SK-N-SH treated with all-trans-retinoic acid at 6 μM for 48 hours (cell line): Measurements from ENCODE around the gene INPP5E.

ENCODE experiments used
- ESRRG ChIP-seq: fragments of 250-450 bp; sonication (Bioruptor Pico); IDR thresholded peaks from 2 replicates; pipeline ENCODE4 v1.6.1; 2021; ENCODE audit warnings: mild to moderate bottlenecking
- ISL1 ChIP-seq: fragments of 250-450 bp; sonication (Bioruptor Pico); IDR thresholded peaks from 2 replicates; pipeline ENCODE4 v2.1.2; 2022; ENCODE audit warnings: mild to moderate bottlenecking, moderate library complexity
- OSR1 ChIP-seq: fragments of 250-450 bp; sonication (Bioruptor Pico); IDR thresholded peaks from 2 replicates; pipeline ENCODE4 v1.8.0; 2022; ENCODE audit warnings: moderate library complexity, mild to moderate bottlenecking, inconsistent platforms
- PPARA ChIP-seq: fragments of 250-450 bp; sonication (Bioruptor Pico); IDR thresholded peaks from 2 replicates; pipeline ENCODE4 v1.5.0; 2020; ENCODE audit warnings: mild to moderate bottlenecking, borderline replicate concordance
- RARB ChIP-seq: fragments of 250-450 bp; sonication (Bioruptor Pico); IDR thresholded peaks from 2 replicates; pipeline ENCODE4 v1.8.0; 2021; ENCODE audit warnings: mild to moderate bottlenecking, moderate library complexity
- SNAI2 ChIP-seq: fragments of 250-450 bp; sonication (Bioruptor Pico); IDR thresholded peaks from 2 replicates; pipeline ENCODE4 v1.5.0; 2020; ENCODE audit warnings: mild to moderate bottlenecking, moderate library complexity
- ZFP3 ChIP-seq: fragments of 250-450 bp; sonication (Bioruptor Pico); IDR thresholded peaks from 2 replicates; pipeline ENCODE4 v1.5.0; 2020; ENCODE audit warnings: mild to moderate bottlenecking, moderate library complexity
- ZFP30 ChIP-seq: fragments of 450-650 bp; formaldehyde crosslinking; IDR thresholded peaks from 2 replicates; pipeline ENCODE4 v1.5.0; 2022; ENCODE audit warnings: mild to moderate bottlenecking, moderate library complexity
- ZNF565 ChIP-seq: fragments of 450-650 bp; formaldehyde crosslinking; conservative IDR thresholded peaks from 2 replicates; pipeline ENCODE4 v1.5.0; 2020; ENCODE audit warnings: low read depth, mild to moderate bottlenecking, moderate library complexity
- TF ChIP-seq, protein P1 (sequence below): fragments of 250-450 bp; sonication (Bioruptor Pico); IDR thresholded peaks from 2 replicates; pipeline ENCODE4 v1.8.0; 2020; ENCODE audit warnings: mild to moderate bottlenecking, moderate library complexity, borderline replicate concordance
- TF ChIP-seq, protein P2 (sequence below): fragments of 250-450 bp; sonication (Bioruptor Pico); IDR thresholded peaks from 2 replicates; pipeline ENCODE4 v1.5.1; 2020; ENCODE audit warnings: low read depth, mild to moderate bottlenecking, moderate library complexity
- TF ChIP-seq, protein P3 (sequence below): fragments of 250-450 bp; sonication (Bioruptor Pico); IDR thresholded peaks from 2 replicates; pipeline ENCODE4 v1.5.0; 2020; ENCODE audit warnings: mild to moderate bottlenecking, moderate library complexity
- TF ChIP-seq, protein P4 (sequence below): fragments of 250-450 bp; sonication (Bioruptor Pico); IDR thresholded peaks from 2 replicates; pipeline ENCODE4 v1.5.1; 2021; ENCODE audit warnings: mild to moderate bottlenecking, moderate library complexity

DNA sequence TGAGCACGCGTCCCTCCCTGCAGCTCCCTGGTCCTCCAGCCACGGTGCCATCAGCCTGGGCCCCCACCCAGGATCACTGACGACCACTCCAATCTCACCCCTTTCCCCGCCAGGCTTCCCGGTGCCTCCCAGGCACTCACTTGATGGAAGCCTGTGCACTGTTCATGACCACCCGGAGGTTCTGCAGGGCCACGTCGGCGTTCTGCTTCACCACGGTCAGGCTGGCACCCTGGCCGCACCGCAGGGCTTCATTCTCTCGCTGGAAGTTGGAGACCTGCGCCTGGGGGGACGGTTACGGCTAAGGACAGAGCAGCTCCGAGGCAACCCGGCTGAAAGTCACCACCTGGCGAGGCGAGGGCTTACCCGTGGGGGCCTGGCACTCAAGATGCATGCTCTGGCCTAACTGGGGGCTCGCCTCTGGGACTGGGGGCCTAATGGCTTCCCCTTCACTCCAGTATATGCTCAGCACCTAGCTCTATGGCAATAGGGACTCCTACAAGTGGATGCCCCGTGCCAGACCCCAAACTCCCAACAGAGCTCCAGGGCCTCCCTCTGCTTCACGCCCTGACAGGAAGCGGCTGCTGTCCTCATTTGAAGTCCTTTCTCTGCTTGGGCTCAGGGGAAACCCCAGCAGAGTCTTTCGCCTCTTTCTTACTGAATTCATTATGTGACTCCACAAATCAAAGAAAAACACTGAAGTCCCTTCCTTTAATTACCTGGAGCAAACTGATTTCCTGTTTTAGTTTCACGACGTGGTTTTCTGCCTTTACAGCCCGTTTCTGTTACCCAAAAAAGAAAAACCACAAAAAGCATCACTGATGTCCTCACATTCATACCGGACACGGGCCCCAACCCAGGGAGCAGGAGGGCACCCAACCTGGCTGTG is 35.5 kb downstream of the INPP5E start:
- TF ChIP-seq OSR1 (no peak), ESRRG (CRISPR knock-in tag) (no peak), ZFP3 (CRISPR knock-in tag) (no peak), SNAI2 (CRISPR knock-in tag) (no peak), RARB (no peak), ZFP30 (CRISPR knock-in tag) (no peak), ISL1 (CRISPR knock-in tag) (no peak), ZNF565 (CRISPR knock-in tag) (no peak), PPARA (no peak)
- TF ChIP-seq, protein P1, sequence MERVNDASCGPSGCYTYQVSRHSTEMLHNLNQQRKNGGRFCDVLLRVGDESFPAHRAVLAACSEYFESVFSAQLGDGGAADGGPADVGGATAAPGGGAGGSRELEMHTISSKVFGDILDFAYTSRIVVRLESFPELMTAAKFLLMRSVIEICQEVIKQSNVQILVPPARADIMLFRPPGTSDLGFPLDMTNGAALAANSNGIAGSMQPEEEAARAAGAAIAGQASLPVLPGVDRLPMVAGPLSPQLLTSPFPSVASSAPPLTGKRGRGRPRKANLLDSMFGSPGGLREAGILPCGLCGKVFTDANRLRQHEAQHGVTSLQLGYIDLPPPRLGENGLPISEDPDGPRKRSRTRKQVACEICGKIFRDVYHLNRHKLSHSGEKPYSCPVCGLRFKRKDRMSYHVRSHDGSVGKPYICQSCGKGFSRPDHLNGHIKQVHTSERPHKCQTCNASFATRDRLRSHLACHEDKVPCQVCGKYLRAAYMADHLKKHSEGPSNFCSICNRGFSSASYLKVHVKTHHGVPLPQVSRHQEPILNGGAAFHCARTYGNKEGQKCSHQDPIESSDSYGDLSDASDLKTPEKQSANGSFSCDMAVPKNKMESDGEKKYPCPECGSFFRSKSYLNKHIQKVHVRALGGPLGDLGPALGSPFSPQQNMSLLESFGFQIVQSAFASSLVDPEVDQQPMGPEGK (CRISPR knock-in tag), result no peak
- TF ChIP-seq, protein P2, sequence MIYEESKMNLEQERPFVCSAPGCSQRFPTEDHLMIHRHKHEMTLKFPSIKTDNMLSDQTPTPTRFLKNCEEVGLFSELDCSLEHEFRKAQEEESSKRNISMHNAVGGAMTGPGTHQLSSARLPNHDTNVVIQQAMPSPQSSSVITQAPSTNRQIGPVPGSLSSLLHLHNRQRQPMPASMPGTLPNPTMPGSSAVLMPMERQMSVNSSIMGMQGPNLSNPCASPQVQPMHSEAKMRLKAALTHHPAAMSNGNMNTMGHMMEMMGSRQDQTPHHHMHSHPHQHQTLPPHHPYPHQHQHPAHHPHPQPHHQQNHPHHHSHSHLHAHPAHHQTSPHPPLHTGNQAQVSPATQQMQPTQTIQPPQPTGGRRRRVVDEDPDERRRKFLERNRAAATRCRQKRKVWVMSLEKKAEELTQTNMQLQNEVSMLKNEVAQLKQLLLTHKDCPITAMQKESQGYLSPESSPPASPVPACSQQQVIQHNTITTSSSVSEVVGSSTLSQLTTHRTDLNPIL, result no peak
- TF ChIP-seq, protein P3, sequence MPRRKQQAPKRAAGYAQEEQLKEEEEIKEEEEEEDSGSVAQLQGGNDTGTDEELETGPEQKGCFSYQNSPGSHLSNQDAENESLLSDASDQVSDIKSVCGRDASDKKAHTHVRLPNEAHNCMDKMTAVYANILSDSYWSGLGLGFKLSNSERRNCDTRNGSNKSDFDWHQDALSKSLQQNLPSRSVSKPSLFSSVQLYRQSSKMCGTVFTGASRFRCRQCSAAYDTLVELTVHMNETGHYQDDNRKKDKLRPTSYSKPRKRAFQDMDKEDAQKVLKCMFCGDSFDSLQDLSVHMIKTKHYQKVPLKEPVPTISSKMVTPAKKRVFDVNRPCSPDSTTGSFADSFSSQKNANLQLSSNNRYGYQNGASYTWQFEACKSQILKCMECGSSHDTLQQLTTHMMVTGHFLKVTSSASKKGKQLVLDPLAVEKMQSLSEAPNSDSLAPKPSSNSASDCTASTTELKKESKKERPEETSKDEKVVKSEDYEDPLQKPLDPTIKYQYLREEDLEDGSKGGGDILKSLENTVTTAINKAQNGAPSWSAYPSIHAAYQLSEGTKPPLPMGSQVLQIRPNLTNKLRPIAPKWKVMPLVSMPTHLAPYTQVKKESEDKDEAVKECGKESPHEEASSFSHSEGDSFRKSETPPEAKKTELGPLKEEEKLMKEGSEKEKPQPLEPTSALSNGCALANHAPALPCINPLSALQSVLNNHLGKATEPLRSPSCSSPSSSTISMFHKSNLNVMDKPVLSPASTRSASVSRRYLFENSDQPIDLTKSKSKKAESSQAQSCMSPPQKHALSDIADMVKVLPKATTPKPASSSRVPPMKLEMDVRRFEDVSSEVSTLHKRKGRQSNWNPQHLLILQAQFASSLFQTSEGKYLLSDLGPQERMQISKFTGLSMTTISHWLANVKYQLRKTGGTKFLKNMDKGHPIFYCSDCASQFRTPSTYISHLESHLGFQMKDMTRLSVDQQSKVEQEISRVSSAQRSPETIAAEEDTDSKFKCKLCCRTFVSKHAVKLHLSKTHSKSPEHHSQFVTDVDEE, result no peak
- TF ChIP-seq, protein P4, sequence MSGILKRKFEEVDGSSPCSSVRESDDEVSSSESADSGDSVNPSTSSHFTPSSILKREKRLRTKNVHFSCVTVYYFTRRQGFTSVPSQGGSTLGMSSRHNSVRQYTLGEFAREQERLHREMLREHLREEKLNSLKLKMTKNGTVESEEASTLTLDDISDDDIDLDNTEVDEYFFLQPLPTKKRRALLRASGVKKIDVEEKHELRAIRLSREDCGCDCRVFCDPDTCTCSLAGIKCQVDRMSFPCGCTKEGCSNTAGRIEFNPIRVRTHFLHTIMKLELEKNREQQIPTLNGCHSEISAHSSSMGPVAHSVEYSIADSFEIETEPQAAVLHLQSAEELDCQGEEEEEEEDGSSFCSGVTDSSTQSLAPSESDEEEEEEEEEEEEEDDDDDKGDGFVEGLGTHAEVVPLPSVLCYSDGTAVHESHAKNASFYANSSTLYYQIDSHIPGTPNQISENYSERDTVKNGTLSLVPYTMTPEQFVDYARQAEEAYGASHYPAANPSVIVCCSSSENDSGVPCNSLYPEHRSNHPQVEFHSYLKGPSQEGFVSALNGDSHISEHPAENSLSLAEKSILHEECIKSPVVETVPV, result no peak
